Gastrocnemius medialis (tissue), 4 donors: ENCODE measurements around the gene SNAPC2. TPM values are rescaled to one million over a fixed set of nuclear protein-coding genes. Genes with fewer than 3 reads are reported as not detected.

Experiments used
- ATAC-seq, 2 donors: fragments of 150-250 bp; one replicate each; pipeline ENCODE4 v1.9.1; 2016
- DNase-seq, 2 donors: peaks; one replicate each; pipeline ENCODE4 v3.0.0-alpha.2; 2019
- H3K27ac ChIP-seq, 4 donors: fragments of 200-600 bp; sonication (generic); 1 replicate in 1 of 4; 2 replicates in 3 of 4; pipeline ENCODE4 v1.5.1; 2016 to 2018; ENCODE audit warnings: mild to moderate bottlenecking in 2 of 4, moderate library complexity in 1 of 4
- H3K27me3 ChIP-seq, 3 donors: fragments of 200-600 bp; sonication (generic) in 2 of 3; 1 replicate in 1 of 3; 2 replicates in 2 of 3; pipeline versions ENCODE4 v1.5.1 to v1.6.0; 2016 to 2019; ENCODE audit warnings: mild to moderate bottlenecking in 1 of 3, moderate library complexity in 1 of 3
- H3K36me3 ChIP-seq, 2 donors: fragments of 200-600 bp; sonication (generic) in 1 of 2; one replicate each; pipeline ENCODE4 v1.5.1; 2017 to 2018
- H3K4me1 ChIP-seq, 2 donors: fragments of 200-600 bp; sonication (generic) in 1 of 2; one replicate each; pipeline ENCODE4 v1.5.1; 2016 to 2017; ENCODE audit warnings: mild to moderate bottlenecking in 2 of 2
- H3K4me3 ChIP-seq, 4 donors: fragments of 200-600 bp; sonication (generic) in 3 of 4; 1 replicate in 1 of 4; 2 replicates in 3 of 4; pipeline ENCODE4 v1.5.1; 2016 to 2019; ENCODE audit warnings: mild to moderate bottlenecking in 2 of 4
- H3K9me3 ChIP-seq, 3 donors: fragments of 200-600 bp; sonication (generic) in 2 of 3; 1 replicate in 1 of 3; 2 replicates in 2 of 3; pipeline ENCODE4 v1.5.1; 2016 to 2019
- POLR2A ChIP-seq, 2 donors: fragments of 450-650 bp; IDR thresholded peaks; one replicate each; pipeline ENCODE4 v1.6.1; 2017; ENCODE audit warnings: antibody characterized with exemption in 2 of 2, mild to moderate bottlenecking in 2 of 2, moderate library complexity in 2 of 2
- in situ Hi-C, 4 donors: fragments of 200-750 bp; cut with MboI; loops; one replicate each; pipeline versions ENCODE4 v1.15.0 to v1.8.0; 2017; ENCODE audit warnings: low sequenced_read_pairs in 4 of 4
- intact Hi-C: fragments of 100-400 bp; cut with DNase I; formaldehyde crosslinking; loops from one replicate; pipeline ENCODE4 v1.15.1; 2023; ENCODE audit warnings: low total_unique reads
- total RNA-seq, 4 donors: library from RNA; depleted of rRNA; stranded (reverse); fragments of >200 nt; gene quantifications; one replicate each; pipeline versions ENCODE4 v1.1.0 to v1.2.3, GENCODE V29; 2016
- TF ChIP-seq, protein P1 (sequence below), 5 experiments: fragments of 450-650 bp in 3 of 5; fragments of 200-600 bp in 2 of 5; sonication (generic) in 2 of 5; IDR thresholded peaks in 4 of 5; conservative IDR thresholded peaks in 1 of 5; 1 replicate in 4 of 5; 2 replicates in 1 of 5; pipeline ENCODE4 v1.5.1; 2016 to 2019; ENCODE audit warnings: antibody characterized with exemption in 5 of 5, mild to moderate bottlenecking in 3 of 5, moderate library complexity in 3 of 5

The SNAPC2 gene
- total RNA-seq, 4 donors from 2014 or later = 4.6 to 10.9 (median 7.1) TPM

DNA sequence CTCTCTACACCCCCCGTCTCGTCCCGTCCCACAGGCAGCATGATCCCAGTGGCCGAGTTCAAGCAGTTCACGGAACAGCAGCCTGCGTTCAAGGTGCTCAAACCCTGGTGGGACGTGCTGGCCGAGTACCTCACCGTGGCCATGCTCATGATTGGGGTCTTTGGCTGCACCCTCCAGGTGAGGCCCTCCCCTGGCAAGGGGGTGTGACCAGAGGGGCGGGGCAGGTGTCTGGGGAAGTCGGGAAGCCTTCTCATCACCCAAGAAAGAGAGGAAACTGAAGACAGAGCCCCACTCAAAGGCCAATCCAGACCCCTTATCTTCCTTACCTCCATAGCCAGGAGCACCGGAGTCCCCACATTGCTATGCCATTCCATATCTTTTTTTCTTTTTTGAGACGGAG is 24.6 kb upstream of the SNAPC2 start:
- TF ChIP-seq, protein P1, sequence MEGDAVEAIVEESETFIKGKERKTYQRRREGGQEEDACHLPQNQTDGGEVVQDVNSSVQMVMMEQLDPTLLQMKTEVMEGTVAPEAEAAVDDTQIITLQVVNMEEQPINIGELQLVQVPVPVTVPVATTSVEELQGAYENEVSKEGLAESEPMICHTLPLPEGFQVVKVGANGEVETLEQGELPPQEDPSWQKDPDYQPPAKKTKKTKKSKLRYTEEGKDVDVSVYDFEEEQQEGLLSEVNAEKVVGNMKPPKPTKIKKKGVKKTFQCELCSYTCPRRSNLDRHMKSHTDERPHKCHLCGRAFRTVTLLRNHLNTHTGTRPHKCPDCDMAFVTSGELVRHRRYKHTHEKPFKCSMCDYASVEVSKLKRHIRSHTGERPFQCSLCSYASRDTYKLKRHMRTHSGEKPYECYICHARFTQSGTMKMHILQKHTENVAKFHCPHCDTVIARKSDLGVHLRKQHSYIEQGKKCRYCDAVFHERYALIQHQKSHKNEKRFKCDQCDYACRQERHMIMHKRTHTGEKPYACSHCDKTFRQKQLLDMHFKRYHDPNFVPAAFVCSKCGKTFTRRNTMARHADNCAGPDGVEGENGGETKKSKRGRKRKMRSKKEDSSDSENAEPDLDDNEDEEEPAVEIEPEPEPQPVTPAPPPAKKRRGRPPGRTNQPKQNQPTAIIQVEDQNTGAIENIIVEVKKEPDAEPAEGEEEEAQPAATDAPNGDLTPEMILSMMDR (IDR thresholded peaks at IDR 0.05 in 4 of 5, conservative IDR thresholded peaks at IDR 0.05 in 1 of 5) = no peak
- TF ChIP-seq POLR2A (IDR thresholded peaks at IDR 0.05) = no peak
- intact Hi-C loops = no loop called here

DNA sequence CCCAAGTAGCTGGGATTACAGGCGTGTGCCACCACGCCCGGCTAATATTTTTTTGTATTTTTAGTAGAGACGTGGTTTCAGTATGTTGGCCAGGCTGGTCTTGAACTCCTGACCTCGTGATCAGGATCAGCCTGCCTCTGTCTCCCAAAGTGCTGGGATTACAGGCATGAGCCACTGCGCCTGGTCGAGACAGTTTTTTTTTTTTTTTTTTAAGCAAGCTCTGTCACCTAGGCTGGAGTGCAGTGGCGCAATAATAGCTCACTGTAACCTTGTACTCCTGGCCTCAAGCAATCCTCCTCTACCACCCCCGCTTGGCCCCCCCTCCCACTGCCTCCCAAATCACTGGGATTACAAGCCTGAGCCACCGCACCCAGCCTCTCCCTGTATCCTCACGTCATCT is 22.8 kb upstream of the SNAPC2 start:
- in situ Hi-C loops = no loop called here
- Histone ChIP-seq H3K4me3 (no peak overlapping the region), H3K4me1 (peaks cover 4 to 8% of the 10 kb centered on the region in 2 donors), H3K27ac (no peak overlapping the region), H3K36me3 (no peaks in the 10 kb centered on the region), H3K27me3 (peaks cover 8 to 21% (median 17%) of the 10 kb centered on the region in 3 donors), H3K9me3 (no peaks in the 10 kb centered on the region)
- DNase-seq = no peak
- no peak for TF ChIP-seq POLR2A (IDR thresholded peaks at IDR 0.05)
- TF ChIP-seq, protein P1 (IDR thresholded peaks at IDR 0.05 in 4 of 5, conservative IDR thresholded peaks at IDR 0.05 in 1 of 5) = no peak
- no peak for ATAC-seq
- intact Hi-C loops = no loop called here

More for the DNA sequence above, 24.6 kb upstream of the SNAPC2 start:
- H3K27me3 ChIP-seq = peaks cover 11 to 23% (median 17%) of the 10 kb centered on the region in 3 donors
- H3K36me3 ChIP-seq = no peaks in the 10 kb centered on the region
- H3K27ac ChIP-seq = no peak overlapping the region
- in situ Hi-C loops = no loop called here
- no peak for DNase-seq
- peaks cover 2 to 4% of the 10 kb centered on the region in 2 donors for H3K4me1 ChIP-seq
- ATAC-seq = no peak
- H3K9me3 ChIP-seq = no peaks in the 10 kb centered on the region
- no peak overlapping the region for H3K4me3 ChIP-seq

DNA sequence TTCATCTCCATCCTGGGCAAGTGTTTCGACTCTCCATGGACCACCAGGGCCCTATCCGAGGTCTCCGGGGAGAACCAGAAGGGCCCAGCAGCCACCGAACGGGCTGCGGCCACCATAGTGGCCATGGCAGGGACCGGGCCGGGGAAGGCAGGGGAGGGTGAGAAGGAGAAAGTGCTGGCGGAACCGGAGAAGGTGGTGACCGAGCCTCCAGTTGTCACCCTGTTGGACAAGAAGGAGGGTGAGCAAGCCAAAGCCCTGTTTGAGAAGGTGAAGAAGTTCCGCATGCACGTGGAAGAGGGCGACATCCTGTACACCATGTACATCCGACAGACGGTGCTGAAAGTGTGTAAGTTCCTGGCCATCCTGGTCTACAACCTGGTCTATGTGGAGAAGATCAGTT is 21.2 kb upstream of the SNAPC2 start:
- Histone ChIP-seq H3K4me1 (peaks cover 10 to 15% of the 10 kb centered on the region in 2 donors), H3K27me3 (peaks cover 2 to 10% (median 7%) of the 10 kb centered on the region in 3 donors), H3K4me3 (no peak overlapping the region), H3K27ac (no peak overlapping the region), H3K9me3 (no peaks in the 10 kb centered on the region), H3K36me3 (no peaks in the 10 kb centered on the region)
- TF ChIP-seq POLR2A (IDR thresholded peaks at IDR 0.05) = no peak
- TF ChIP-seq, protein P1 (IDR thresholded peaks at IDR 0.05 in 4 of 5, conservative IDR thresholded peaks at IDR 0.05 in 1 of 5) = no peak
- in situ Hi-C loops = no loop called here
- intact Hi-C loops = no loop called here
- ATAC-seq = no peak
- no peak for DNase-seq

DNA sequence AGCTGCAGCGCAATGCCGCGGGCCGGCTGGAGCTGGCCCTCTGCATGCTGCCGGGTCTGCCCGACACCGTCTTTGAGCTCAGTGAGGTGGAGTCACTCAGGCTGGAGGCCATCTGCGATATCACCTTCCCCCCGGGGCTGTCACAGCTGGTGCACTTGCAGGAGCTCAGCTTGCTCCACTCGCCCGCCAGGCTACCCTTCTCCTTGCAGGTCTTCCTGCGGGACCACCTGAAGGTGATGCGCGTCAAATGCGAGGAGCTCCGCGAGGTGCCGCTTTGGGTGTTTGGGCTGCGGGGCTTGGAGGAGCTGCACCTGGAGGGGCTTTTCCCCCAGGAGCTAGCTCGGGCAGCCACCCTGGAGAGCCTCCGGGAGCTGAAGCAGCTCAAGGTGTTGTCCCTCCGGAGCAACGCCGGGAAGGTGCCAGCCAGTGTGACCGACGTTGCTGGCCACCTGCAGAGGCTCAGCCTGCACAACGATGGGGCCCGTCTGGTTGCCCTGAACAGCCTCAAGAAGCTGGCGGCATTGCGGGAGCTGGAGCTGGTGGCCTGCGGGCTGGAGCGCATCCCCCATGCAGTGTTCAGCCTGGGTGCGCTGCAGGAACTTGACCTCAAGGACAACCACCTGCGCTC is 20.3 kb upstream of the SNAPC2 start:
- Histone ChIP-seq H3K9me3 (no peaks in the 10 kb centered on the region), H3K27ac (no peak overlapping the region), H3K36me3 (no peaks in the 10 kb centered on the region), H3K4me1 (peaks cover 15 to 21% of the 10 kb centered on the region in 2 donors), H3K4me3 (no peak overlapping the region), H3K27me3 (peaks cover 0 to 2% (median 0%) of the 10 kb centered on the region in 3 donors)
- intact Hi-C loops = loop anchor here (10.0 kb wide), 1 partner anchor 615 kb away; the partner anchor contains the start of gene ZNF414
- in situ Hi-C loops = no loop called here
- ATAC-seq (no peak), DNase-seq (no peak)
- TF ChIP-seq, protein P1 (IDR thresholded peaks at IDR 0.05 in 4 of 5, conservative IDR thresholded peaks at IDR 0.05 in 1 of 5) = no peak
- TF ChIP-seq POLR2A (IDR thresholded peaks at IDR 0.05) = no peak
